ENCODE results near the gene SERPINA12. TPM values are rescaled to one million over a fixed set of nuclear protein-coding genes. Genes with fewer than 3 reads are reported as not detected.

Gene SERPINA12
- total and polyA plus RNA-seq, 2 of the 13 experiments (the other 11 are each of a cell fraction or from before 2014, with no cell fraction given): 0.08 TPM; not detected in 1

DNA sequence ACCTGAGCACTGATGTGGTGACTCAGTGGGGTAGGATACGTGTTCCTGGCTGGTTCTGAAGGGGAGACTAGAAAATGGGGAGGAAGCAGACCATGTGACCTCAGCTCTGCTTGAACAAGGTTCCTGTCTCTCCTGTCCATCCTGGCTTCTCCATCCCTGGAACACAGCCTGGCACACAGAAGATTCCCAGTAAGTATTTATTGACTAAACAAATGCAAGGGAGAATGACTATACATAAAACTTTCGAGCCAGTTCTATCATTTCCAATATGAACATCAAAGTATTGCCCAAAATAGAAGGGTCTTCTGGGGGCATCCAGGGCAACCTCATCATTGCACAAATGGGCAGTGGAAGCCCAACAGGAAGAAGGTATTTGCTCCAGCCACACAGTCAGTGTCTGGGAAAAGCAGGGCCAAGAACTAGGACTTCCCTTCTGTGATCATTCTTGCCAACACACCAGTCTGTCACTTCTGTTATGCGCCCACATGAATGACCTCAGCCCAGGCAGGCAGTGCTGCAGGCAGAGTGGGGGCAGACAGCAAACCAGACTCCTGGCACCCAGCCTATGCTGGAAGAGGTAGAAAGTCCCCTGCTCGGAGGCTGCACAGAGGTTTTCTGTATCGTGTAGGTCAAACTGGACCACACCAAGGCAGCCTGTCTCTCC is 27.7 kb downstream of the SERPINA12 start (continued):
- no peak for TF ChIP-seq ZNF646 (CRISPR knock-in tag; IDR thresholded peaks at IDR 0.05)
- TF ChIP-seq, protein P1, sequence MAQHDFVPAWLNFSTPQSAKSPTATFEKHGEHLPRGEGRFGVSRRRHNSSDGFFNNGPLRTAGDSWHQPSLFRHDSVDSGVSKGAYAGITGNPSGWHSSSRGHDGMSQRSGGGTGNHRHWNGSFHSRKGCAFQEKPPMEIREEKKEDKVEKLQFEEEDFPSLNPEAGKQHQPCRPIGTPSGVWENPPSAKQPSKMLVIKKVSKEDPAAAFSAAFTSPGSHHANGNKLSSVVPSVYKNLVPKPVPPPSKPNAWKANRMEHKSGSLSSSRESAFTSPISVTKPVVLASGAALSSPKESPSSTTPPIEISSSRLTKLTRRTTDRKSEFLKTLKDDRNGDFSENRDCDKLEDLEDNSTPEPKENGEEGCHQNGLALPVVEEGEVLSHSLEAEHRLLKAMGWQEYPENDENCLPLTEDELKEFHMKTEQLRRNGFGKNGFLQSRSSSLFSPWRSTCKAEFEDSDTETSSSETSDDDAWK (CRISPR knock-in tag; IDR thresholded peaks at IDR 0.05): no peak
- TF ChIP-seq CCDC6 (CRISPR knock-in tag; IDR thresholded peaks at IDR 0.05): no peak
- TF ChIP-seq, protein P2, sequence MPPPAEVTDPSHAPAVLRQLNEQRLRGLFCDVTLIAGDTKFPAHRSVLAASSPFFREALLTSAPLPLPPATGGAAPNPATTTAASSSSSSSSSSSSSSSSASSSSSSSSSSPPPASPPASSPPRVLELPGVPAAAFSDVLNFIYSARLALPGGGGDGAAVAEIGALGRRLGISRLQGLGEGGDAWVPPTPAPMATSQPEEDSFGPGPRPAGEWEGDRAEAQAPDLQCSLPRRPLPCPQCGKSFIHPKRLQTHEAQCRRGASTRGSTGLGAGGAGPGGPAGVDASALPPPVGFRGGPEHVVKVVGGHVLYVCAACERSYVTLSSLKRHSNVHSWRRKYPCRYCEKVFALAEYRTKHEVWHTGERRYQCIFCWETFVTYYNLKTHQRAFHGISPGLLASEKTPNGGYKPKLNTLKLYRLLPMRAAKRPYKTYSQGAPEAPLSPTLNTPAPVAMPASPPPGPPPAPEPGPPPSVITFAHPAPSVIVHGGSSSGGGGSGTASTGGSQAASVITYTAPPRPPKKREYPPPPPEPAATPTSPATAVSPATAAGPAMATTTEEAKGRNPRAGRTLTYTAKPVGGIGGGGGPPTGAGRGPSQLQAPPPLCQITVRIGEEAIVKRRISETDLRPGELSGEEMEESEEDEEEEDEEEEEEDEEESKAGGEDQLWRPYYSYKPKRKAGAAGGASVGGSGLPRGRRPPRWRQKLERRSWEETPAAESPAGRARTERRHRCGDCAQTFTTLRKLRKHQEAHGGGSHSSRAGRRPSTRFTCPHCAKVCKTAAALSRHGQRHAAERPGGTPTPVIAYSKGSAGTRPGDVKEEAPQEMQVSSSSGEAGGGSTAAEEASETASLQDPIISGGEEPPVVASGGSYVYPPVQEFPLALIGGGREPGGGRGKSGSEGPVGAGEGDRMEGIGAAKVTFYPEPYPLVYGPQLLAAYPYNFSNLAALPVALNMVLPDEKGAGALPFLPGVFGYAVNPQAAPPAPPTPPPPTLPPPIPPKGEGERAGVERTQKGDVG (CRISPR knock-in tag; IDR thresholded peaks at IDR 0.05; ENCODE audit: borderline replicate concordance): peak; percentile 51; the same call in 1 of the 2 replicates
- no peak for TF ChIP-seq ZNF614 (CRISPR knock-in tag; IDR thresholded peaks at IDR 0.05; ENCODE audit: borderline replicate concordance)
- TF ChIP-seq BCLAF1 (IDR thresholded peaks at IDR 0.05): no peak
- TF ChIP-seq ETV6 (CRISPR knock-in tag; conservative IDR thresholded peaks at IDR 0.05): no peak
- TF ChIP-seq, protein P3, sequence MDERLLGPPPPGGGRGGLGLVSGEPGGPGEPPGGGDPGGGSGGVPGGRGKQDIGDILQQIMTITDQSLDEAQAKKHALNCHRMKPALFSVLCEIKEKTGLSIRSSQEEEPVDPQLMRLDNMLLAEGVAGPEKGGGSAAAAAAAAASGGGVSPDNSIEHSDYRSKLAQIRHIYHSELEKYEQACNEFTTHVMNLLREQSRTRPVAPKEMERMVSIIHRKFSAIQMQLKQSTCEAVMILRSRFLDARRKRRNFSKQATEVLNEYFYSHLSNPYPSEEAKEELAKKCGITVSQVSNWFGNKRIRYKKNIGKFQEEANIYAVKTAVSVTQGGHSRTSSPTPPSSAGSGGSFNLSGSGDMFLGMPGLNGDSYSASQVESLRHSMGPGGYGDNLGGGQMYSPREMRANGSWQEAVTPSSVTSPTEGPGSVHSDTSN (CRISPR knock-in tag; IDR thresholded peaks at IDR 0.05): no peak
- TF ChIP-seq ZNF674 (CRISPR knock-in tag; IDR thresholded peaks at IDR 0.05; ENCODE audit: low read depth): no peak
- TF ChIP-seq SMARCC2 (IDR thresholded peaks at IDR 0.05): no peak
- no peak for TF ChIP-seq FLYWCH1 (CRISPR knock-in tag; IDR thresholded peaks at IDR 0.05)
- TF ChIP-seq PHF20 (CRISPR knock-in tag; IDR thresholded peaks at IDR 0.05): no peak
- no peak for TF ChIP-seq RFX3 (CRISPR knock-in tag; IDR thresholded peaks at IDR 0.05)
- TF ChIP-seq POLR2G (IDR thresholded peaks at IDR 0.05; ENCODE audit: low read depth, low read length): peak; percentile 71; the same call in 1 of the 2 replicates

All from HepG2 (cell line).